GM18519 (cell line): ENCODE data around the gene GNRHR.
"Not testable (repeated sequence)": the region's sequence is repeated elsewhere in the genome, so short reads cannot be mapped to it uniquely, and the experiment has no call there.

ENCODE experiments used
- ATAC-seq: cut with Tn5 transposase; IDR thresholded peaks from one replicate; pipeline ENCODE4 v1.9.1; 2021; ENCODE audit warnings: mild to moderate bottlenecking, moderate library complexity; ENCODE audit not compliant: unreplicated experiment, low FRiP score

The GNRHR gene

DNA sequence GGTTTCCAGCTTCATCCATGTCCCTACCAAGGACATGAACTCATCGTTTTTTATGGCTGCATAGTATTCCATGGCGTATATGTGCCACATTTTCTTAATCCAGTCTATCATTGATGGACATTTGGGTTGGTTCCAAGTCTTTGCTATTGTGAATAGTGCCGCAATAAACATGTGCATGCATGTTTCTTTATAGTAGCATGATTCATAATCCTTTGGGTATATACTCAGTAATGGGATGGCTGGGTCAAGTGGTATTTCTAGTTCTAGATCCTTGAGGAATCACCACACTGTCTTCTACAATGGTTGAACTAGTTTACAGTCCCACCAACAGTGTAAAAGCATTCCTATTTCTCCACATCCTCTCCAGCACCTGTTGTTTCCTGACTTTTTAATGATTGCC lies 23.7 kb downstream of the GNRHR start:
- not testable (repeated sequence) for ATAC-seq

DNA sequence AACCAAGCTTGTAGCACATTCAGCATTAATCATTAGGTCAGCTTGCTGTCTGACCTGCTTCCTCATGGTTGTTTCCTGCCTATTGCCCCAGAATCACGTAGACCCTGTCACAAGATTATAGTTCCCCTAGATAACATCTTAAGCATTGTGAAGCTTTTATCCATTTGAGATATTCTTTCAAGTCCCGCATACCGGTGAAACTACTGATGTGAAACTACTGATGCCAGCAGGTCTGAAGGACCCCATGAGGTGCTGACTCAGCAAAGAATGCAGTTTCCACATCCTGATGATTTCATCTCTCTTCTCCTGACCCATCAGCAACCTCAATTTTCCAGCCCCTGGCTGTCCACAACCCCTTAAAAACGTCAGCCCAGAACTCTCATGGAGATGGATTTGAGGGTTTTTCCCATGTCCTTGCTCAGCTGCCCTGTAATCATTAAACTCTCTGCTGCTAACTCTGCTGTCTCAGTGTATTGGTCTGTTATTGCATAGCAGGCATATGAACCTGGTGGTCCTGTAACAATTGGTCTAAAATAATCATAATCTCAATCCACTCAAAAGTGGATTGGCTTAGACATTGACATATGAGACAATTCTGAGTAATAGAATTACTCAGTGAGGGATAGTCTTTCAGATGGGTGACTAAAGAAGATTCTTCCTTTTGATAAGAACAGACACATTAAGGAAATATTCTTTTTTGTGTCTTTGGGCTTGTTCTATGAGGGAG lies 26.9 kb downstream of the GNRHR start:
- no peak for ATAC-seq

DNA sequence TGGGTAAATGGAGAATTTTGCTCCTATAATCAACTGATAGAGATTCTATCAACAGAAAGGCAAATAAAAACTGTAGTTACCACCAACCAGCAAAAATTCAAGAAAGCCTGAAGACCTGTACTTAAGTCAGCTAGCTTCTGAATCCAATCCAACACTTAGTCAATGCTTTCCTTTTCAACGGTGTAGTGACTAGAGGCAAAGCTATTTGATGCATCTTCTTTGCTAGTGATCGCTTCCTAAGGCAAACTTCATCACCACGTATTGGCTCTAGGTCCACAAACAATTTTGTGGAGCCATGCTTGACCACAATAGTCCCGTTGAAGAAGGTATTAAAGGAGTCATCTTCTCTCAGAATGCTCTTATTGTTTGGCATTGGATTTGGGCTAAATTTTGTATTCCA lies 28.2 kb downstream of the GNRHR start:
- no peak for ATAC-seq

- no peak for ATAC-seq
Measured at GRCh38 chr4:67725132-67725531, 29.1 kb downstream of the GNRHR start.

GRCh38 chr4:67723949-67724348 lies 30.2 kb downstream of the GNRHR start:
- ATAC-seq: no peak

DNA sequence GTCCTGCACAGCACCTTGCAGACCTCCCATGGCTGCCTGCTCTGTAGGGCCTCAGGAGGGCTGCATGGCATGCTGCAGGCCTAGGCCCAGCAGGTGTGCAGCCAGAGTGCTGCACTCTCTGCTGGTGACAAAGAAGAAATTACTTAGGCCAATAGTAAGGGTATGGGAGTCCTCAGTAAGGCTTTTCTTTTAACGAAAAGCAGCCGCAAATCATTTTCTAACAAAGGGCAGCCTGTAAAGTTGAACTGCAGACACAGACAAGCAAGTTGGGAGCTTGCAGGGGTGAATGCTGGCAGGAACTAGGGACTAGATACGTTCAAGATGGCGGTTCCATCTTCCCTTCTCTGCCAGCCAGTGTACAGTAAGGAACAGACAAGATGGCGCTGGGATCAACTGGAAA lies 30.8 kb downstream of the GNRHR start:
- ATAC-seq: no peak

GRCh38 chr4:67721770-67722597 lies 32.2 kb downstream of the GNRHR start:
- no peak for ATAC-seq

GRCh38 chr4:67721315-67721769 lies 32.8 kb downstream of the GNRHR start:
- no peak for ATAC-seq

DNA sequence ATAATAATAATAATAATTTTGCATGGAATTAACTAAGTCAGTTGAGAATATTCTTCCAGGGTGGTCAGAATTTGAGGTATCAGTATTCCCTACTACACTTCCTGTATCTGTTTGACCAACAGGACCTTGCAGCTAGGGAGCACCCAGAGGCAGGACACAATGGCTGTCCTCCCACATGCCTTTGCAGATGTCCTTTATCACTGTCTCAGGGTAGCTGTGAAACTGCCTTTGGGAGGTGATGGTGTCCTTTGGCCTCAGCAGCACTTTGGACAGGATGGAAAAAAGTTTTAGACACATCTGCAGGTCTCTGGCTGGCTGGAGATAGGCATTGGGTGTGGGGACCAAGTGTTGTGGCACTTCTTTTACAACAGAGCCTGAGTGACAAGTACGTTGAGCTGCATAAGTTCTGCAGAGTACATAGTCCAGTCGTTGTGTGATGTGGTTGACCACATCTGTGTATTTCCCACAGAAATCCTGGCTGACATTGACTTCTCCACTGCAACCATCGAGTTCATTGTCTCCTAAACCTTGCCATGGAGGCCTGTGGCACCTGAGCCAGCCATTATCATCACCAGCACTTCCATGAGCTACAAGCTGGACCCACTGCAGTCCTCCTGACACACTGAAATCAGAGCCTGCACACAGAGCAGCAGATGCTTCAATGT lies 34.1 kb downstream of the GNRHR start:
- ATAC-seq: no peak

DNA sequence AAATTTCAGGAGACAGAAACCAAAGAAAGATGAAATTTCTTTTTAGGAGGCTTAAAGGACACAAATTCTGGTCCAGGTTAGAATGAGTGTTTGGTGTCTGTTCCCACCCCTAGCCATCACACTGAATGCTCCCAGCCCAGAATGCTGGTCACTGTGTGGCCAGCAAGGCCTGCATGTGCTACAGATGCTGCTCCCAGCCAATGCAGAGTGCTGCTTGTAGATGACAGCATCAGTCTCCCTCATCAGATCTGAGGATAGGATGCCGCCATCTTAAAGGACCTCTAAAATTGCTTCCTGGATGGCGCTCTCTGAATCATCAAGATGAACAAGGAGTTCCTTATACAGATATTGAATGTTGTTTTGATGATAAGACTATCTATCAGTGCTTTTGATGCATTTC lies 35.3 kb downstream of the GNRHR start:
- ATAC-seq: no peak

- ATAC-seq: no peak
Measured at GRCh38 chr4:67717586-67717985, 36.6 kb downstream of the GNRHR start.

DNA sequence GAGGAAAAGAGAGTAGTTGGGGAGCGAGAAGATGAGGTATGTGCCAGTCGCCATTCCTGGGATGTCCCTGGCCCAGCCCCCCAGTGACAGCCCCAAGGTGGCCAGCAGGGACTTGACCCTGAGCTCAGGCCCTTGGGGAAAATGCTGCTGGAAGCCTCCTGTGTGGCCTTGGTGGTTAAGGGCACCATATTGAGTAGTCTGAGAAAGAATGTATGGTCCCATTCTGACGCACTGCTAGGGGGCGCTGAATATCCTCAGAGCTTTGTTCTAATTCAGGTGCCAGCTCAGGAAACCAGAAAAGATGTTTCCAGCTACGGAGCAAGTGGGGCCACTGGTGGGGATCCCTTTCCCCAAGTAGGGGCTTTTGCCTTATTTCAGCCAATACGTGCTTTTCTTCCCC lies 39.2 kb downstream of the GNRHR start:
- no peak for ATAC-seq

DNA sequence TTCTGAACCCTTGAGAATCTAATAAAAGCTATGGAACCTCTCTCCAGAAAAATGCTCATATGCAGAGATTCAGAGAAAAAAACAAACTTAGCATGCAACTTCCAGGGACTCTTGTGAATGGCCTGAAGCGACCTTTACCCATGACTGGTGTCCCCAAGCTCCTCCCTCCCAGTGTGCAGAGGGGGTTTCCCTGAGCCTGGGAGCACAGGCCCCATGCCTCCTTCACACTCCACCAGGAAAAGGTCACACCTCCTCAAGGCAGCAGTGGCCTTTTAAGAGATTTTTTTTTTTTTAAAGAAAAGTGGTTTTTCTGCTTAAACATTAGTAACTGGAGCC lies 40.0 kb downstream of the GNRHR start:
- ATAC-seq: no peak

- no peak for ATAC-seq
Measured at GRCh38 chr4:67713529-67714247, 40.5 kb downstream of the GNRHR start.

- ATAC-seq: no peak
Measured at GRCh38 chr4:67712650-67713528, 41.3 kb downstream of the GNRHR start.

DNA sequence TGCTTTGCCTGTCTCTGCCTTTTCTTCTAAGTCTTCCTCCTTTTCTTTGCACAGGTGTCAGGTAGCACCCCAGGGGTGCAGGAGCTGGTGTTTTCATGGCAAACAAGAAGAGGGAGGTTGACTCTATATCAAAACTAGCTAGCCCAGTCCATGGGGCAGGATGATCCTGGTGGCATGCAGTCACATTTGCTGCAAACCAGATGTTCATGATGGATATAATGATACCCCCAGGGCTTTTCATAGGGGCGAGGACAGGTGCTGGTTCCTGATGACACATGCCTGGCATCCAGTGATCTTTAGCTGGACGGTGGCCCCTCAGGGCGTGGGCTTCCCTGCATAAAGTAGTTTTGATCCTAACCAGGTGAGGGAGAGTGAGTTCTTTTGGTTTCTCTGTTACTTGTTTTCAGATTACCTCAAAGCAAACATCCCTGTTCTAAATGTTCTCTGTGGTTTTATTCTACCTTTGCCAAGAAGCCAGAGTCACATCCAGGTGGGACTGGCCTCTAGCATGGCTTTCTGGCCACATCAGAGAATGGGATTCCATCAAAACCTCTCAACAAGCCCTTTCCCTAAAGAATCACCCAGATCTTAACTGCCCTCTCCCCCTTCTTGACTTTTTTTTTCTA lies 42.1 kb downstream of the GNRHR start:
- ATAC-seq: no peak

DNA sequence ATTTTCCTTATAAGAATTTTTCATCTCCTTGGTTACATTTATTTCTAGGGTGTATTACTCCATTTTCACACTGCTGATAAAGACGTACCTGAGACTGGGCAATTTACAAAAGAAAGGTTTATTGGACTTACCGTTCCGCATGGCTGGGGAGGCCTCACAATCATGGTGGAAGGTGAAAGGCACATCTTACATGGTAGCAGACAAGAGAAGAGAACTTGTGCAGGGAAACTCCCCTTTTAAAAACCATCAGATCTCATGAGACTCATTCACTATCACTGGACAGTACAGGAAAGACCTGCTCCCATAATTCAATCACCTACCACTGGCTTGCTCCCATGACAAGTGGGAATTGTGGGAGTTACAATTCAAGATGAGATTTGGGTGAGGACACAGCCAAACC lies 47.5 kb downstream of the GNRHR start:
- not testable (repeated sequence) for ATAC-seq

DNA sequence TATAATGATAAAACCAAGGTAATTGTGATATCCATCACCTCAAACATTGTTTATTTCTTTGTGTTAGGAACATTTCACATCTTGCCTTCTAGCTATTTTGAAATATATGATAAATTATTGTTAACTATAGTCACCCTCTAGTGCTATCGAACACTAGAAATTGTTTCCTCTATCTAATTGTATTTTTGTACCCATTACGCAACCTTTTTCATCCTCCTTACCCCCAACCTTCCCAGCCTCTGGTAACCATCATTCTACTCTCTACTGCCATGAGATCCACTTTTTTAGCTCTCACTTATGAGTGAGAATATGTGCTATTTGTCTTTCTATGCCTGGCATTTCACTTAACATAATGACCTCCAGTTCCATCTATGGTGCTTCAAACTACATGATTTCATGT lies 49.3 kb downstream of the GNRHR start:
- ATAC-seq: no peak

GRCh38 chr4:67702166-67702565 lies 52.0 kb downstream of the GNRHR start:
- no peak for ATAC-seq

- no peak for ATAC-seq
Measured at GRCh38 chr4:67701517-67701850, 52.7 kb downstream of the GNRHR start.
